ENCODE results near the gene GPR37L1. TPM values are rescaled to one million over a fixed set of nuclear protein-coding genes. Genes with fewer than 3 reads are reported as not detected.
A peak's percentile ranks its signal among the peaks of the same experiment; 100 is the strongest.

The GPR37L1 gene
- total and polyA plus RNA-seq, 10 of the 15 experiments (the other 5 are each of a cell fraction or from before 2014, with no cell fraction given) = under 0.01 to 0.08 (median 0.02) TPM; not detected in 5

DNA sequence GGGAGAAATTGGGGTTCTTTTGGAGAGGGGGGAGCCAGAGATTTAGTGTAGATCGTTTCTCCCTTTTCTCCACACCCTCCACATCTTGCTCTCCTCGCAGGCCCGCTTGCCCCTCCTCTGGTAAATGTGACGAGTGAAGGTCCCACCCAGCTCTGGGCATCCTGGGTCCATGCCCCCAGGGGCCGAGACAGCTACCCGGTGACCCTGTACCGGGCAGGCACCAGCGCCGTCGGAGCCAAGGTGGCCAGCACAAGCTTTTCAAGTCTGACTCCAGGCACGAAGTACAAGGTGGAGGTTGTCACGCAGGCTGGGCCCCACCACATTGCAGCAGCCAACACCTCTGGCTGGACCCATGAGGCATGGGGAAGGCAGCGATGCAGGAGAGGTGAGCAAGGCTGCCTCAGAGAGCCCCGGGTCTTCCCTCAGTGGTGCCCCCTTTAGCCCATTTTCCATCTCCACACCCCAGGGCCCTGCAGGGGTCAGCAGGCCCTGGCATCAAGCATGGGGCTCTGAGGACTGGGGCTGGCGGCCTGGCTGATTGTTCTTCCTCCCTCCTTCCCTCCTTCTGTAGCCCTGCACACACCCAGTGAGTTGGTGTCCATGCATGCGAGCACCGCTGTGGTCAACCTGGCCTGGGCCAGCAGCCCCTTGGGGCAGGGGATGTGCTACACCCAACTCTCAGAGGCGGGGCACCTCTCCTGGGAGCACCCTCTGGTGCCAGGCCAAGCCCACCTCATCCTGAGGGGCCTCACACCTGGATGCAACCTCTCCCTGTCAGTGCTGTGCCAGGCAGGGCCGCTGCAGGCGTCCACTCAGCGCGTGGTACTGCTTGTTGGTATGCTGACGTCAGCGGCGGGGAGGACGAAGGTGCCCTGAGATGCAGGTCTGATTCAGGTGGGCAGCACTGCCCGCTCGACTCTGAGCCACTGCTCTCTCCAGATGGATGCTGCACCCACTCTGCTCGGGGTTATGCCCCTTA is 54.5 kb downstream of the GPR37L1 start:
- SMC1A ChIA-PET (ENCODE audit: uncharacterized antibody, unreplicated experiment) = no interaction called here
- WGBS (ENCODE audit: insufficient coverage, insufficient replicate concordance, low lambda C conversion rate, missing lambda C conversion rate) = 53% methylated on average over 29 of the region's 29 CpGs
- POLR2A ChIA-PET = no interaction called here
- H4K20me1 ChIP-seq (ENCODE audit: control insufficient read depth, insufficient read depth) = no peaks in the 10 kb centered on the region
- no peaks in the 10 kb centered on the region; the same call in 1 of the 2 replicates for H3K4me1 ChIP-seq (ENCODE audit: control insufficient read depth, insufficient read depth, low read length)
- RAD21 ChIA-PET (ENCODE audit: unreplicated experiment) = interaction anchor here (0.6 kb wide), 1 partner anchor 139 kb away, joined by 3 read pairs; no protein-coding TSS in a partner anchor
- TF ChIP-seq SMARCA5 (IDR thresholded peaks at IDR 0.05) = no peak
- TF ChIP-seq, protein P1, sequence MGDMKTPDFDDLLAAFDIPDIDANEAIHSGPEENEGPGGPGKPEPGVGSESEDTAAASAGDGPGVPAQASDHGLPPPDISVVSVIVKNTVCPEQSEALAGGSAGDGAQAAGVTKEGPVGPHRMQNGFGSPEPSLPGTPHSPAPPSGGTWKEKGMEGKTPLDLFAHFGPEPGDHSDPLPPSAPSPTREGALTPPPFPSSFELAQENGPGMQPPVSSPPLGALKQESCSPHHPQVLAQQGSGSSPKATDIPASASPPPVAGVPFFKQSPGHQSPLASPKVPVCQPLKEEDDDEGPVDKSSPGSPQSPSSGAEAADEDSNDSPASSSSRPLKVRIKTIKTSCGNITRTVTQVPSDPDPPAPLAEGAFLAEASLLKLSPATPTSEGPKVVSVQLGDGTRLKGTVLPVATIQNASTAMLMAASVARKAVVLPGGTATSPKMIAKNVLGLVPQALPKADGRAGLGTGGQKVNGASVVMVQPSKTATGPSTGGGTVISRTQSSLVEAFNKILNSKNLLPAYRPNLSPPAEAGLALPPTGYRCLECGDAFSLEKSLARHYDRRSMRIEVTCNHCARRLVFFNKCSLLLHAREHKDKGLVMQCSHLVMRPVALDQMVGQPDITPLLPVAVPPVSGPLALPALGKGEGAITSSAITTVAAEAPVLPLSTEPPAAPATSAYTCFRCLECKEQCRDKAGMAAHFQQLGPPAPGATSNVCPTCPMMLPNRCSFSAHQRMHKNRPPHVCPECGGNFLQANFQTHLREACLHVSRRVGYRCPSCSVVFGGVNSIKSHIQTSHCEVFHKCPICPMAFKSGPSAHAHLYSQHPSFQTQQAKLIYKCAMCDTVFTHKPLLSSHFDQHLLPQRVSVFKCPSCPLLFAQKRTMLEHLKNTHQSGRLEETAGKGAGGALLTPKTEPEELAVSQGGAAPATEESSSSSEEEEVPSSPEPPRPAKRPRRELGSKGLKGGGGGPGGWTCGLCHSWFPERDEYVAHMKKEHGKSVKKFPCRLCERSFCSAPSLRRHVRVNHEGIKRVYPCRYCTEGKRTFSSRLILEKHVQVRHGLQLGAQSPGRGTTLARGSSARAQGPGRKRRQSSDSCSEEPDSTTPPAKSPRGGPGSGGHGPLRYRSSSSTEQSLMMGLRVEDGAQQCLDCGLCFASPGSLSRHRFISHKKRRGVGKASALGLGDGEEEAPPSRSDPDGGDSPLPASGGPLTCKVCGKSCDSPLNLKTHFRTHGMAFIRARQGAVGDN (IDR thresholded peaks at IDR 0.05) = no peak
- no peak for TF ChIP-seq NFYB (IDR thresholded peaks at IDR 0.05; ENCODE audit: insufficient read depth, low read depth, low read length)
- no peak for TF ChIP-seq USF2 (IDR thresholded peaks at IDR 0.05; ENCODE audit: borderline replicate concordance, low read depth, low read length)
- TF ChIP-seq, protein P2, sequence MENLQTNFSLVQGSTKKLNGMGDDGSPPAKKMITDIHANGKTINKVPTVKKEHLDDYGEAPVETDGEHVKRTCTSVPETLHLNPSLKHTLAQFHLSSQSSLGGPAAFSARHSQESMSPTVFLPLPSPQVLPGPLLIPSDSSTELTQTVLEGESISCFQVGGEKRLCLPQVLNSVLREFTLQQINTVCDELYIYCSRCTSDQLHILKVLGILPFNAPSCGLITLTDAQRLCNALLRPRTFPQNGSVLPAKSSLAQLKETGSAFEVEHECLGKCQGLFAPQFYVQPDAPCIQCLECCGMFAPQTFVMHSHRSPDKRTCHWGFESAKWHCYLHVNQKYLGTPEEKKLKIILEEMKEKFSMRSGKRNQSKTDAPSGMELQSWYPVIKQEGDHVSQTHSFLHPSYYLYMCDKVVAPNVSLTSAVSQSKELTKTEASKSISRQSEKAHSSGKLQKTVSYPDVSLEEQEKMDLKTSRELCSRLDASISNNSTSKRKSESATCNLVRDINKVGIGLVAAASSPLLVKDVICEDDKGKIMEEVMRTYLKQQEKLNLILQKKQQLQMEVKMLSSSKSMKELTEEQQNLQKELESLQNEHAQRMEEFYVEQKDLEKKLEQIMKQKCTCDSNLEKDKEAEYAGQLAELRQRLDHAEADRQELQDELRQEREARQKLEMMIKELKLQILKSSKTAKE (IDR thresholded peaks at IDR 0.05; ENCODE audit: low read depth, poor library complexity, severe bottlenecking) = no peak
- TF ChIP-seq SPI1 (IDR thresholded peaks at IDR 0.05; ENCODE audit: borderline replicate concordance, insufficient read depth, low read depth, low read length) = no peak
- no peak for TF ChIP-seq WRNIP1 (IDR thresholded peaks at IDR 0.05; ENCODE audit: borderline replicate concordance, low read depth, low read length)
- no peak for TF ChIP-seq RELA (IDR thresholded peaks at IDR 0.05; ENCODE audit: borderline replicate concordance, partially characterized antibody)
- TF ChIP-seq ZNF24 (IDR thresholded peaks at IDR 0.05) = no peak
- TF ChIP-seq CBX5 (IDR thresholded peaks at IDR 0.05; ENCODE audit: low read depth) = no peak
- TF ChIP-seq RBBP5 (conservative IDR thresholded peaks at IDR 0.05) = no peak
- TF ChIP-seq IKZF2 (IDR thresholded peaks at IDR 0.05) = no peak
- no peak for TF ChIP-seq PAX8 (IDR thresholded peaks at IDR 0.05)
- no peak for TF ChIP-seq SMC3 (IDR thresholded peaks at IDR 0.05; ENCODE audit: borderline replicate concordance, low read length)
- TF ChIP-seq CREM (IDR thresholded peaks at IDR 0.05; ENCODE audit: low read depth) = no peak
- no peak for TF ChIP-seq TAF1 (IDR thresholded peaks at IDR 0.05; ENCODE audit: borderline replicate concordance, low read depth, low read length)
- no peak for TF ChIP-seq HCFC1 (IDR thresholded peaks at IDR 0.05; ENCODE audit: low read length)
- H3K36me3 ChIP-seq (ENCODE audit: control insufficient read depth in 2 of 2, insufficient read depth in 2 of 2, low read length in 1 of 2) = no peaks in the 10 kb centered on the region
- H3K27me3 ChIP-seq (replicated peaks in 1 of 2; ENCODE audit: control insufficient read depth in 2 of 2, insufficient read depth in 2 of 2, low read length in 1 of 2) = no peaks in the 10 kb centered on the region; a peak in 2 of 4 replicates
- no peak overlapping the region for H3K4me2 ChIP-seq (ENCODE audit: control insufficient read depth, insufficient read depth)
- no TSS peak for BruUV-seq (replicated peaks)
- DNase-seq (ENCODE audit: low read depth, low spot score) (no peak), FAIRE-seq (no peak), ATAC-seq (peak; percentile 16; the same call in 1 of the 3 replicates)
- intact Hi-C loops (cut with micrococcal nuclease; ENCODE audit: unreplicated experiment) (no loop called here), in situ Hi-C loops (cut with MboI) (no loop called here)
- CTCF ChIA-PET = interaction anchor here (0.7 to 2.3 kb wide), 2 partner anchors 12 to 16 kb away, joined by 3 to 9 read pairs; no protein-coding TSS in a partner anchor
- no peaks in the 10 kb centered on the region for H3K79me2 ChIP-seq (ENCODE audit: control insufficient read depth, insufficient read depth, low read length)
- no peak overlapping the region for H3K27ac ChIP-seq (ENCODE audit: control insufficient read depth, insufficient read depth)
- no peak overlapping the region for H2AFZ ChIP-seq (ENCODE audit: control insufficient read depth, low read depth, low read length)
- H3K4me3 ChIP-seq = no peak overlapping the region
- H3K9ac ChIP-seq (ENCODE audit: control insufficient read depth, insufficient read depth, low read length) = no peak overlapping the region
- no peaks in the 10 kb centered on the region for H3K9me3 ChIP-seq (replicated peaks; ENCODE audit: control insufficient read depth, insufficient read depth, low read length)
